Measurements from ENCODE around the gene SEPTIN7.

- no peak for TF ChIP-seq CTCF (conservative IDR thresholded peaks at IDR 0.05)
- no peak for TF ChIP-seq ZFX (IDR thresholded peaks at IDR 0.05)
Observed at GRCh38 chr7:35817930-35818329, 17.1 kb downstream of the SEPTIN7 start.
